ENCODE measurements around the gene HECTD1.
"Not testable (repeated sequence)": the region's sequence is repeated elsewhere in the genome, so short reads cannot be mapped to it uniquely, and the experiment has no call there.

HECTD1 gene

GRCh38 chr14:31139301-31139847, 68.2 kb downstream of the HECTD1 start:
- DNase-seq: no peak

- DNase-seq: no peak
These were observed 69.3 kb downstream of the HECTD1 start for GRCh38 chr14:31138301-31138700.

GRCh38 chr14:31137214-31137889, 70.2 kb downstream of the HECTD1 start:
- no peak for DNase-seq

- DNase-seq: no peak
These were observed 74.5 kb downstream of the HECTD1 start for GRCh38 chr14:31133133-31133532.

GRCh38 chr14:31128601-31129526, 78.7 kb downstream of the HECTD1 start:
- no peak for DNase-seq

- DNase-seq: no peak
These were observed 79.9 kb downstream of the HECTD1 start for GRCh38 chr14:31127690-31128089.

GRCh38 chr14:31126680-31127079, 80.9 kb downstream of the HECTD1 start:
- no peak for DNase-seq

GRCh38 chr14:31125231-31125630, 82.4 kb downstream of the HECTD1 start:
- no peak for DNase-seq

- DNase-seq: no peak
These were observed 83.4 kb downstream of the HECTD1 start for GRCh38 chr14:31124197-31124596.

- no peak for DNase-seq
These were observed 84.7 kb downstream of the HECTD1 start for GRCh38 chr14:31122921-31123320.

- no peak for DNase-seq
These were observed 85.4 kb downstream of the HECTD1 start for GRCh38 chr14:31122098-31122611.

- DNase-seq: no peak
These were observed 88.7 kb downstream of the HECTD1 start for GRCh38 chr14:31118892-31119291.

- DNase-seq: no peak
These were observed 93.8 kb downstream of the HECTD1 start for GRCh38 chr14:31113794-31114193.

GRCh38 chr14:31110872-31111271, 96.7 kb downstream of the HECTD1 start:
- no peak for DNase-seq

- DNase-seq: no peak
These were observed 98.3 kb downstream of the HECTD1 start for GRCh38 chr14:31109257-31109656.

- DNase-seq: no peak
These were observed 100.8 kb downstream of the HECTD1 start for GRCh38 chr14:31106768-31107167.

- DNase-seq: no peak
These were observed 110.5 kb downstream of the HECTD1 start for GRCh38 chr14:31097081-31097480.

GRCh38 chr14:31096255-31096654, 111.3 kb downstream of the HECTD1 start:
- no peak for DNase-seq

- DNase-seq: not testable (repeated sequence)
These were observed 111.8 kb downstream of the HECTD1 start for GRCh38 chr14:31095817-31096216.

- DNase-seq: not testable (repeated sequence)
These were observed 113.4 kb downstream of the HECTD1 start for GRCh38 chr14:31093884-31094839.

- DNase-seq: no peak
These were observed 115.4 kb downstream of the HECTD1 start for GRCh38 chr14:31092160-31092708.

Measured in stimulated activated CD4-positive, alpha-beta T cell treated with anti-CD3 and anti-CD28 coated beads, Interleukin-4, amount 100 ng/mL, for 4 hours (primary cell).